ENCODE measurements around the gene DENND4C.

Gene DENND4C

GRCh38 chr9:19310246-19310645 is 79.8 kb downstream of the DENND4C start:
- H3K36me3 Mint-ChIP-seq (ENCODE audit: low read depth): peaks cover 20% of the 10 kb centered on the region
- no peak for DNase-seq
- no peak overlapping the region for H3K27ac Mint-ChIP-seq
- no peaks in the 10 kb centered on the region for H3K9me3 Mint-ChIP-seq
- no peaks in the 10 kb centered on the region for H3K27me3 Mint-ChIP-seq
- H3K4me1 Mint-ChIP-seq (ENCODE audit: low read depth): no peaks in the 10 kb centered on the region
- H3K4me3 Mint-ChIP-seq: no peak overlapping the region

GRCh38 chr9:19313573-19313972 is 83.1 kb downstream of the DENND4C start:
- Mint-ChIP-seq H3K9me3 (no peaks in the 10 kb centered on the region), H3K27ac (no peak overlapping the region), H3K27me3 (no peaks in the 10 kb centered on the region), H3K4me1 (ENCODE audit: low read depth) (no peaks in the 10 kb centered on the region), H3K4me3 (no peak overlapping the region), H3K36me3 (ENCODE audit: low read depth) (peaks cover 25% of the 10 kb centered on the region)
- no peak for DNase-seq

- H3K36me3 Mint-ChIP-seq (ENCODE audit: low read depth): peaks cover 51% of the 10 kb centered on the region
- no peak overlapping the region for H3K27ac Mint-ChIP-seq
- H3K9me3 Mint-ChIP-seq: no peaks in the 10 kb centered on the region
- H3K27me3 Mint-ChIP-seq: no peaks in the 10 kb centered on the region
- no peak for DNase-seq
- H3K4me1 Mint-ChIP-seq (ENCODE audit: low read depth): peaks cover 7% of the 10 kb centered on the region
- no peak overlapping the region for H3K4me3 Mint-ChIP-seq
Observed at GRCh38 chr9:19320495-19320894, 90.0 kb downstream of the DENND4C start.

GRCh38 chr9:19331877-19332276 is 101.4 kb downstream of the DENND4C start:
- DNase-seq: no peak
- H3K27ac Mint-ChIP-seq: no peak overlapping the region
- no peak overlapping the region for H3K4me3 Mint-ChIP-seq
- no peaks in the 10 kb centered on the region for H3K4me1 Mint-ChIP-seq (ENCODE audit: low read depth)
- H3K9me3 Mint-ChIP-seq: no peaks in the 10 kb centered on the region
- peaks cover 53% of the 10 kb centered on the region for H3K36me3 Mint-ChIP-seq (ENCODE audit: low read depth)
- no peaks in the 10 kb centered on the region for H3K27me3 Mint-ChIP-seq

GRCh38 chr9:19336166-19336565 is 105.7 kb downstream of the DENND4C start:
- Mint-ChIP-seq H3K4me1 (ENCODE audit: low read depth) (no peaks in the 10 kb centered on the region), H3K9me3 (no peaks in the 10 kb centered on the region), H3K27ac (no peak overlapping the region), H3K36me3 (ENCODE audit: low read depth) (peaks cover 64% of the 10 kb centered on the region), H3K27me3 (no peaks in the 10 kb centered on the region), H3K4me3 (no peak overlapping the region)
- DNase-seq: no peak

GRCh38 chr9:19342947-19343346 is 112.5 kb downstream of the DENND4C start:
- no peaks in the 10 kb centered on the region for H3K27me3 Mint-ChIP-seq
- H3K36me3 Mint-ChIP-seq (ENCODE audit: low read depth): peaks cover 75% of the 10 kb centered on the region
- no peak overlapping the region for H3K27ac Mint-ChIP-seq
- DNase-seq: no peak
- H3K4me3 Mint-ChIP-seq: no peak overlapping the region
- no peaks in the 10 kb centered on the region for H3K9me3 Mint-ChIP-seq
- H3K4me1 Mint-ChIP-seq (ENCODE audit: low read depth): no peaks in the 10 kb centered on the region

- no peaks in the 10 kb centered on the region for H3K27me3 Mint-ChIP-seq
- no peak overlapping the region for H3K4me3 Mint-ChIP-seq
- peaks cover 66% of the 10 kb centered on the region for H3K36me3 Mint-ChIP-seq (ENCODE audit: low read depth)
- H3K9me3 Mint-ChIP-seq: no peaks in the 10 kb centered on the region
- no peak for DNase-seq
- no peak overlapping the region for H3K27ac Mint-ChIP-seq
- no peaks in the 10 kb centered on the region for H3K4me1 Mint-ChIP-seq (ENCODE audit: low read depth)
Observed at GRCh38 chr9:19358701-19359100, 128.2 kb downstream of the DENND4C start.

GRCh38 chr9:19369107-19369506 is 138.6 kb downstream of the DENND4C start:
- peaks cover 43% of the 10 kb centered on the region for H3K36me3 Mint-ChIP-seq (ENCODE audit: low read depth)
- H3K27ac Mint-ChIP-seq: peak overlapping the region; percentile 28
- DNase-seq: no peak
- no peaks in the 10 kb centered on the region for H3K9me3 Mint-ChIP-seq
- no peak overlapping the region for H3K4me3 Mint-ChIP-seq
- H3K27me3 Mint-ChIP-seq: no peaks in the 10 kb centered on the region
- H3K4me1 Mint-ChIP-seq (ENCODE audit: low read depth): peaks cover 7% of the 10 kb centered on the region

GRCh38 chr9:19371942-19372341 is 141.4 kb downstream of the DENND4C start:
- peaks cover 22% of the 10 kb centered on the region for H3K4me1 Mint-ChIP-seq (ENCODE audit: low read depth)
- H3K4me3 Mint-ChIP-seq: no peak overlapping the region
- no peak for DNase-seq
- H3K36me3 Mint-ChIP-seq (ENCODE audit: low read depth): peaks cover 51% of the 10 kb centered on the region
- peak overlapping the region; percentile 74 for H3K27ac Mint-ChIP-seq
- H3K9me3 Mint-ChIP-seq: no peaks in the 10 kb centered on the region
- H3K27me3 Mint-ChIP-seq: no peaks in the 10 kb centered on the region

GRCh38 chr9:19372567-19372966 is 142.1 kb downstream of the DENND4C start:
- DNase-seq: no peak
- Mint-ChIP-seq H3K4me1 (ENCODE audit: low read depth) (peaks cover 29% of the 10 kb centered on the region), H3K27ac (peak overlapping the region; percentile 74), H3K4me3 (no peak overlapping the region), H3K9me3 (no peaks in the 10 kb centered on the region), H3K27me3 (no peaks in the 10 kb centered on the region), H3K36me3 (ENCODE audit: low read depth) (peaks cover 54% of the 10 kb centered on the region)

GRCh38 chr9:19373527-19373926 is 143.0 kb downstream of the DENND4C start:
- no peak for DNase-seq
- H3K27me3 Mint-ChIP-seq: no peaks in the 10 kb centered on the region
- H3K4me1 Mint-ChIP-seq (ENCODE audit: low read depth): peaks cover 32% of the 10 kb centered on the region
- H3K4me3 Mint-ChIP-seq: no peak overlapping the region
- H3K9me3 Mint-ChIP-seq: no peaks in the 10 kb centered on the region
- peaks cover 62% of the 10 kb centered on the region for H3K36me3 Mint-ChIP-seq (ENCODE audit: low read depth)
- H3K27ac Mint-ChIP-seq: peak overlapping the region; percentile 100

GRCh38 chr9:19375538-19375937 is 145.0 kb downstream of the DENND4C start:
- H3K27me3 Mint-ChIP-seq: no peaks in the 10 kb centered on the region
- H3K36me3 Mint-ChIP-seq (ENCODE audit: low read depth): peaks cover 79% of the 10 kb centered on the region
- no peak for DNase-seq

GRCh38 chr9:19376931-19377330 is 146.4 kb downstream of the DENND4C start:
- Mint-ChIP-seq H3K4me3 (peak overlapping the region; percentile 100), H3K4me1 (ENCODE audit: low read depth) (peaks cover 46% of the 10 kb centered on the region), H3K9me3 (no peaks in the 10 kb centered on the region)

More at GRCh38 chr9:19375538-19375937, 145.0 kb downstream of the DENND4C start:
- H3K4me1 Mint-ChIP-seq (ENCODE audit: low read depth): peaks cover 35% of the 10 kb centered on the region
- H3K9me3 Mint-ChIP-seq: no peaks in the 10 kb centered on the region
- H3K27ac Mint-ChIP-seq: peak overlapping the region; percentile 100
- peak overlapping the region; percentile 100 for H3K4me3 Mint-ChIP-seq

GRCh38 chr9:19378164-19378563 is 147.7 kb downstream of the DENND4C start:
- Mint-ChIP-seq H3K27ac (peak overlapping the region; percentile 100), H3K27me3 (no peaks in the 10 kb centered on the region), H3K4me1 (ENCODE audit: low read depth) (peaks cover 51% of the 10 kb centered on the region)

More at GRCh38 chr9:19376931-19377330, 146.4 kb downstream of the DENND4C start:
- H3K27ac Mint-ChIP-seq: peak overlapping the region; percentile 100
- H3K36me3 Mint-ChIP-seq (ENCODE audit: low read depth): peaks cover 87% of the 10 kb centered on the region
- no peak for DNase-seq
- H3K27me3 Mint-ChIP-seq: no peaks in the 10 kb centered on the region

GRCh38 chr9:19378647-19379046 is 148.2 kb downstream of the DENND4C start:
- no peaks in the 10 kb centered on the region for H3K9me3 Mint-ChIP-seq
- no peaks in the 10 kb centered on the region for H3K27me3 Mint-ChIP-seq
- peak overlapping the region; percentile 100 for H3K4me3 Mint-ChIP-seq

More at GRCh38 chr9:19378164-19378563, 147.7 kb downstream of the DENND4C start:
- H3K4me3 Mint-ChIP-seq: peak overlapping the region; percentile 100
- no peak for DNase-seq
- no peaks in the 10 kb centered on the region for H3K9me3 Mint-ChIP-seq
- peaks cover 83% of the 10 kb centered on the region for H3K36me3 Mint-ChIP-seq (ENCODE audit: low read depth)

GRCh38 chr9:19379283-19379682 is 148.8 kb downstream of the DENND4C start:
- Mint-ChIP-seq H3K4me1 (ENCODE audit: low read depth) (peaks cover 45% of the 10 kb centered on the region), H3K36me3 (ENCODE audit: low read depth) (peaks cover 72% of the 10 kb centered on the region), H3K4me3 (peak overlapping the region; percentile 100), H3K27me3 (no peaks in the 10 kb centered on the region), H3K9me3 (no peaks in the 10 kb centered on the region), H3K27ac (peak overlapping the region; percentile 100)
- DNase-seq: no peak

More at GRCh38 chr9:19378647-19379046, 148.2 kb downstream of the DENND4C start:
- DNase-seq: no peak
- Mint-ChIP-seq H3K4me1 (ENCODE audit: low read depth) (peaks cover 51% of the 10 kb centered on the region), H3K36me3 (ENCODE audit: low read depth) (peaks cover 78% of the 10 kb centered on the region), H3K27ac (peak overlapping the region; percentile 100)
